ENCODE measurements around the gene BANK1.

BANK1 gene

DNA sequence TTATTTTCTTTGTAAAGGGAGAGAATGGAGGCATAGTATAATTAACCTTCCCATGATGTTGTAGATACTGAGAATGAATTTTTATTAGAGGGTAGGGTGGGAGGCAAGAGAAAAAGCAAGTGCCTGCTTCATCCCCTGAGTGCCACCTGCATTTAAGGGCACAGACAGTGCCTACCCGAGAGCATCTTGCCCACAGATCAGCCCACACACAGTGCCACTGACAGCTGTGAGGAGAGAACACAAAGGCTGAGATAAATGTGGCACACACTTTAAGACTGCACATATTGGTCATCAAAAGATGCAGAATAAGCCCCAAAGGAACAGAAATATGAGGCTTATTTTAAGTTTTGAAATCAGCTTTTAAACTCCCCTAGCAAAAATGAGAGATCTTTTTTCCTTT, 304.0 kb downstream of the BANK1 start:
- Histone ChIP-seq H2AFZ (ENCODE audit: low read depth, low read length) (no peak overlapping the region), H3K27me3 (ENCODE audit: insufficient read depth, low read length, poor library complexity) (no peaks in the 10 kb centered on the region), H3K36me3 (ENCODE audit: insufficient read depth, low read length) (no peaks in the 10 kb centered on the region), H3K27ac (ENCODE audit: low read length) (no peak overlapping the region), H3K4me1 (ENCODE audit: insufficient read depth, low read length) (no peaks in the 10 kb centered on the region), H3K9ac (ENCODE audit: low read depth, low read length) (no peak overlapping the region), H3K9me3 (ENCODE audit: insufficient read depth, low read length, severe bottlenecking) (no peaks in the 10 kb centered on the region), H4K20me1 (ENCODE audit: insufficient read depth, low read length) (no peaks in the 10 kb centered on the region), H3K79me2 (ENCODE audit: insufficient read depth, low read length) (no peaks in the 10 kb centered on the region), H3K4me3 (ENCODE audit: low read depth in 1 of 2, low read length in 2 of 2) (no peak overlapping the region), H3K4me2 (ENCODE audit: insufficient read depth, low read length) (no peak overlapping the region)
- TF ChIP-seq, protein P1, sequence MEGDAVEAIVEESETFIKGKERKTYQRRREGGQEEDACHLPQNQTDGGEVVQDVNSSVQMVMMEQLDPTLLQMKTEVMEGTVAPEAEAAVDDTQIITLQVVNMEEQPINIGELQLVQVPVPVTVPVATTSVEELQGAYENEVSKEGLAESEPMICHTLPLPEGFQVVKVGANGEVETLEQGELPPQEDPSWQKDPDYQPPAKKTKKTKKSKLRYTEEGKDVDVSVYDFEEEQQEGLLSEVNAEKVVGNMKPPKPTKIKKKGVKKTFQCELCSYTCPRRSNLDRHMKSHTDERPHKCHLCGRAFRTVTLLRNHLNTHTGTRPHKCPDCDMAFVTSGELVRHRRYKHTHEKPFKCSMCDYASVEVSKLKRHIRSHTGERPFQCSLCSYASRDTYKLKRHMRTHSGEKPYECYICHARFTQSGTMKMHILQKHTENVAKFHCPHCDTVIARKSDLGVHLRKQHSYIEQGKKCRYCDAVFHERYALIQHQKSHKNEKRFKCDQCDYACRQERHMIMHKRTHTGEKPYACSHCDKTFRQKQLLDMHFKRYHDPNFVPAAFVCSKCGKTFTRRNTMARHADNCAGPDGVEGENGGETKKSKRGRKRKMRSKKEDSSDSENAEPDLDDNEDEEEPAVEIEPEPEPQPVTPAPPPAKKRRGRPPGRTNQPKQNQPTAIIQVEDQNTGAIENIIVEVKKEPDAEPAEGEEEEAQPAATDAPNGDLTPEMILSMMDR (IDR thresholded peaks at IDR 0.05; ENCODE audit: borderline replicate concordance, extremely low read depth, low read length, poor library complexity, severe bottlenecking) = no peak
- no peak for TF ChIP-seq EZH2 (IDR thresholded peaks at IDR 0.05; ENCODE audit: borderline replicate concordance, low read depth, low read length, severe bottlenecking)
- DNase-seq (peak; percentile 26), ATAC-seq (ENCODE audit: insufficient read depth, low read depth) (peak; percentile 83)

DNA sequence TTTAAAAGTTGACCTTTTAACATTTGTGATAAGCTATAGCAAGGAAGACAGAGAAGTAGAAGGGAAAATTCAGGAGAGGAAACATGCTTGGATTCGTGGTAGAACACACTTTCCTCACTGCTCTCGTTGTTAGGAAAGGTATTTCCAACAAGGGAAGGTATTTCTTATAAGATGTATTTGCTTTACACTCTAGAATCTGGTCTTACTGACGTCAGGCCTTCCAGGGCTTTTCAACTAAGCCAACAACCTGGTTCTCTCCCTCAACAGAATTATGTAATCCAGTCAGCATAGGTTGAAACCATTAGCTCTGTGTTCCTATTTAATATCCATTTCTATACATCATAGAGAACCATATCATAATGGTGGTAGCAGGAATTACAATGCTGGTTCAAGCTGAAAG, 312.8 kb downstream of the BANK1 start:
- Histone ChIP-seq H3K27me3 (ENCODE audit: insufficient read depth, low read length, poor library complexity) (no peaks in the 10 kb centered on the region), H3K79me2 (ENCODE audit: insufficient read depth, low read length) (no peaks in the 10 kb centered on the region), H3K4me3 (ENCODE audit: low read depth in 1 of 2, low read length in 2 of 2) (no peak overlapping the region), H3K27ac (ENCODE audit: low read length) (no peak overlapping the region), H2AFZ (ENCODE audit: low read depth, low read length) (no peak overlapping the region), H3K9me3 (ENCODE audit: insufficient read depth, low read length, severe bottlenecking) (peaks cover 19% of the 10 kb centered on the region), H4K20me1 (ENCODE audit: insufficient read depth, low read length) (no peaks in the 10 kb centered on the region), H3K4me1 (ENCODE audit: insufficient read depth, low read length) (no peaks in the 10 kb centered on the region), H3K9ac (ENCODE audit: low read depth, low read length) (no peak overlapping the region), H3K4me2 (ENCODE audit: insufficient read depth, low read length) (no peak overlapping the region), H3K36me3 (ENCODE audit: insufficient read depth, low read length) (no peaks in the 10 kb centered on the region)
- ATAC-seq (ENCODE audit: insufficient read depth, low read depth) = no peak
- no peak for DNase-seq
- no peak for TF ChIP-seq EZH2 (IDR thresholded peaks at IDR 0.05; ENCODE audit: borderline replicate concordance, low read depth, low read length, severe bottlenecking)
- TF ChIP-seq, protein P1 (IDR thresholded peaks at IDR 0.05; ENCODE audit: borderline replicate concordance, extremely low read depth, low read length, poor library complexity, severe bottlenecking) = no peak

DNA sequence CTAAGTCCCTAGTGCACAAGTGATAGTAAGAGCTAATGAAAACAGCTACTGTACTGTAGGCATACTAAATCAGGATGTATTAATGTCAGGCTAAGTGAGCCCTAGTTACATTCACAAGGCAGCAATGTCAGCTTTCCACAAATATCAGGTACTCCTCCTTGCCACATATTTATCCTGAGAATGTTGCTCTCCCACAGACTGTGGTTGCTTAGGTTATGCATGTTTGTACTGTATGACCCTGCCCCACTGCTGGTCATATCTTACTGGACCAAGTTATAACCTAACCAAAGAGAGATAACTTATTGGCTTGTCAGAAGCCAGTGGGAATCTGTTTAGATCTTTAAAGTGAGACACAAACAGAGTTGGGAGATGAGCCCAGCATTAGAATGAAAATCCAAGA, 313.7 kb downstream of the BANK1 start:
- Histone ChIP-seq H2AFZ (ENCODE audit: low read depth, low read length) (no peak overlapping the region), H3K4me1 (ENCODE audit: insufficient read depth, low read length) (no peaks in the 10 kb centered on the region), H3K9ac (ENCODE audit: low read depth, low read length) (no peak overlapping the region), H3K4me2 (ENCODE audit: insufficient read depth, low read length) (no peak overlapping the region), H3K27ac (ENCODE audit: low read length) (no peak overlapping the region), H3K36me3 (ENCODE audit: insufficient read depth, low read length) (no peaks in the 10 kb centered on the region), H3K4me3 (ENCODE audit: low read depth in 1 of 2, low read length in 2 of 2) (no peak overlapping the region), H3K27me3 (ENCODE audit: insufficient read depth, low read length, poor library complexity) (no peaks in the 10 kb centered on the region), H3K9me3 (ENCODE audit: insufficient read depth, low read length, severe bottlenecking) (peaks cover 21% of the 10 kb centered on the region), H3K79me2 (ENCODE audit: insufficient read depth, low read length) (no peaks in the 10 kb centered on the region), H4K20me1 (ENCODE audit: insufficient read depth, low read length) (no peaks in the 10 kb centered on the region)
- no peak for TF ChIP-seq EZH2 (IDR thresholded peaks at IDR 0.05; ENCODE audit: borderline replicate concordance, low read depth, low read length, severe bottlenecking)
- TF ChIP-seq, protein P1 (IDR thresholded peaks at IDR 0.05; ENCODE audit: borderline replicate concordance, extremely low read depth, low read length, poor library complexity, severe bottlenecking) = no peak
- DNase-seq (no peak), ATAC-seq (ENCODE audit: insufficient read depth, low read depth) (no peak)

DNA sequence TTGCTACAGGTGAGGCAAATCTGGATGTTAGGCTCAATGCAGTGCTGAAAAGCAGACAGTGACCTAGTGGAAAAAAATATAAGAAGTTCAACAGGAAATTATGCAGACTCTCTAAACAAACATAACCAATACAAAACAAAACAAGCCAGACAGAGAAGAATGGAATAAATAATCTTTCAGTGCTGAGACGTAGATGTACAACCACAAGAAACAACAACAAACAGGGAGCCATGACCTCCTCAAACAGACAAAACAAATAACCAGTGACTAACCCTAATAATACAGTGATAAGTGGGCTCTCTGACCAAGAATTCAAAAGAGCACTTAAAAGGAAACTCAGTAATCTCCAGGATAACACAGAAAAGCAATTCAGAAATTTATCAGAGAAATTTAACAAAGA, 315.5 kb downstream of the BANK1 start:
- no peaks in the 10 kb centered on the region for H4K20me1 ChIP-seq (ENCODE audit: insufficient read depth, low read length)
- H3K36me3 ChIP-seq (ENCODE audit: insufficient read depth, low read length) = no peaks in the 10 kb centered on the region
- no peak overlapping the region for H3K27ac ChIP-seq (ENCODE audit: low read length)
- no peak for ATAC-seq (ENCODE audit: insufficient read depth, low read depth)
- H3K79me2 ChIP-seq (ENCODE audit: insufficient read depth, low read length) = no peaks in the 10 kb centered on the region
- TF ChIP-seq, protein P1 (IDR thresholded peaks at IDR 0.05; ENCODE audit: borderline replicate concordance, extremely low read depth, low read length, poor library complexity, severe bottlenecking) = no peak
- TF ChIP-seq EZH2 (IDR thresholded peaks at IDR 0.05; ENCODE audit: borderline replicate concordance, low read depth, low read length, severe bottlenecking) = no peak
- H3K9ac ChIP-seq (ENCODE audit: low read depth, low read length) = no peak overlapping the region
- H2AFZ ChIP-seq (ENCODE audit: low read depth, low read length) = no peak overlapping the region
- H3K4me2 ChIP-seq (ENCODE audit: insufficient read depth, low read length) = no peak overlapping the region
- H3K27me3 ChIP-seq (ENCODE audit: insufficient read depth, low read length, poor library complexity) = no peaks in the 10 kb centered on the region
- H3K4me3 ChIP-seq (ENCODE audit: low read depth in 1 of 2, low read length in 2 of 2) = no peak overlapping the region
- DNase-seq = no peak
- no peaks in the 10 kb centered on the region for H3K4me1 ChIP-seq (ENCODE audit: insufficient read depth, low read length)
- H3K9me3 ChIP-seq (ENCODE audit: insufficient read depth, low read length, severe bottlenecking) = peaks cover 21% of the 10 kb centered on the region
